CD14-positive monocyte (primary cell): Measurements from ENCODE around the gene TRIM9. TPM values are rescaled to one million over a fixed set of nuclear protein-coding genes. Genes with fewer than 3 reads are reported as not detected.
"Not testable (repeated sequence)": the region's sequence is repeated elsewhere in the genome, so short reads cannot be mapped to it uniquely, and the experiment has no call there.

Experiments used
- DNase-seq, 3 donors: peaks; one replicate each; pipeline ENCODE4 v3.0.0-alpha.2; 2011 to 2022
- H2AFZ ChIP-seq: 2 replicates; pipeline ENCODE4 v1.6.0; 2012; ENCODE audit warnings: mild to moderate bottlenecking, low read depth, low read length, inconsistent platforms; ENCODE audit not compliant: insufficient read depth, poor library complexity, severe bottlenecking
- H3K27ac ChIP-seq, 2 donors: 1 replicate in 1 of 2; 2 replicates in 1 of 2; pipeline ENCODE4 v1.5.1; 2012 to 2013; ENCODE audit warnings: low read length in 2 of 2, control low read depth in 1 of 2, inconsistent platforms in 1 of 2, low read depth in 1 of 2, mild to moderate bottlenecking in 1 of 2
- H3K27me3 ChIP-seq, 2 donors: one replicate each; pipeline versions ENCODE4 v1.6.0 to v1.6.1; 2011 to 2013; ENCODE audit warnings: low read length in 2 of 2; ENCODE audit not compliant: control insufficient read depth in 2 of 2, insufficient read depth in 2 of 2
- H3K36me3 ChIP-seq, 2 donors: replicated peaks in 1 of 2; 1 replicate in 1 of 2; 2 replicates in 1 of 2; pipeline versions ENCODE4 v1.5.1 to v1.6.1; 2012 to 2013; ENCODE audit warnings: low read length in 2 of 2, control low read depth in 1 of 2, inconsistent platforms in 1 of 2, mild to moderate bottlenecking in 1 of 2; ENCODE audit not compliant: insufficient read depth in 2 of 2, control insufficient read depth in 1 of 2
- H3K4me1 ChIP-seq, 2 donors: 1 replicate in 1 of 2; 2 replicates in 1 of 2; pipeline versions ENCODE4 v1.5.1 to v1.6.1; 2012 to 2013; ENCODE audit warnings: low read length in 2 of 2, control low read depth in 1 of 2, inconsistent platforms in 1 of 2, mild to moderate bottlenecking in 1 of 2, moderate library complexity in 1 of 2; ENCODE audit not compliant: insufficient read depth in 2 of 2, control insufficient read depth in 1 of 2
- H3K4me2 ChIP-seq: replicated peaks from 2 replicates; pipeline ENCODE3; 2012; ENCODE audit warnings: low read length, moderate library complexity, mild to moderate bottlenecking; ENCODE audit not compliant: poor library complexity, severe bottlenecking; ENCODE audit errors: extremely low read depth
- H3K4me3 ChIP-seq, 3 experiments: fragments of 200-600 bp in 1 of 3; sonication (generic) in 1 of 3; replicated peaks in 1 of 3; 1 replicate in 2 of 3; 2 replicates in 1 of 3; pipeline ENCODE4 v1.5.1; 2011 to 2013; ENCODE audit warnings: low read length in 3 of 3, mild to moderate bottlenecking in 3 of 3, control low read depth in 2 of 3, low read depth in 2 of 3, inconsistent platforms in 1 of 3, moderate library complexity in 1 of 3
- H3K79me2 ChIP-seq: 2 replicates; pipeline ENCODE4 v1.6.0; 2012; ENCODE audit warnings: mild to moderate bottlenecking, control low read depth, inconsistent platforms, low read length, moderate library complexity; ENCODE audit not compliant: insufficient read depth
- H3K9ac ChIP-seq: 2 replicates; pipeline ENCODE4 v1.6.0; 2017; ENCODE audit warnings: low read length, mild to moderate bottlenecking; ENCODE audit not compliant: insufficient read depth, poor library complexity, severe bottlenecking
- H3K9me3 ChIP-seq, 2 donors: replicated peaks in 1 of 2; 1 replicate in 1 of 2; 2 replicates in 1 of 2; pipeline versions ENCODE4 v1.5.1 to v1.6.1; 2012 to 2013; ENCODE audit warnings: low read length in 2 of 2, control low read depth in 1 of 2; ENCODE audit not compliant: control insufficient read depth in 1 of 2, insufficient read depth in 1 of 2
- H4K20me1 ChIP-seq: 2 replicates; pipeline ENCODE4 v1.6.0; 2012; ENCODE audit warnings: mild to moderate bottlenecking, low read length, control low read depth, moderate library complexity; ENCODE audit not compliant: insufficient read depth
- H3K27ac Mint-ChIP-seq, 7 donors: one replicate each; pipeline ENCODE4 v1.8.0; 2020; ENCODE audit warnings: mild to moderate bottlenecking in 7 of 7, mixed read lengths in 7 of 7, moderate library complexity in 6 of 7, inconsistent platforms in 2 of 7
- H3K27me3 Mint-ChIP-seq, 3 donors: one replicate each; pipeline ENCODE4 v1.8.0; 2021 to 2022; ENCODE audit warnings: low read depth in 3 of 3, mild to moderate bottlenecking in 3 of 3, mixed read lengths in 3 of 3, moderate library complexity in 3 of 3, inconsistent platforms in 1 of 3
- H3K36me3 Mint-ChIP-seq, 2 donors: one replicate each; pipeline ENCODE4 v1.8.0; 2020; ENCODE audit warnings: mixed read lengths in 2 of 2, inconsistent platforms in 1 of 2, mild to moderate bottlenecking in 1 of 2
- H3K4me1 Mint-ChIP-seq: one replicate; pipeline ENCODE4 v1.8.0; 2020; ENCODE audit warnings: mild to moderate bottlenecking, mixed read lengths
- H3K4me3 Mint-ChIP-seq, 2 donors: one replicate each; pipeline ENCODE4 v1.8.0; 2020; ENCODE audit warnings: mild to moderate bottlenecking in 2 of 2, mixed read lengths in 2 of 2, moderate library complexity in 1 of 2
- H3K9me3 Mint-ChIP-seq, 7 donors: one replicate each; pipeline ENCODE4 v1.8.0; 2020 to 2022; ENCODE audit warnings: mixed read lengths in 7 of 7, mild to moderate bottlenecking in 6 of 7, moderate library complexity in 6 of 7, inconsistent platforms in 2 of 7
- WGBS: methylation state at CpG from one replicate; pipeline ENCODE4 v1.1.5; 2013; ENCODE audit warnings: missing lambda C conversion rate; ENCODE audit not compliant: insufficient coverage; 5-methylcytosine and 5-hydroxymethylcytosine counted together
- intact Hi-C, 2 donors: fragments of 100-400 bp; cut with micrococcal nuclease; formaldehyde crosslinking; loops; one replicate each; pipeline versions ENCODE4 v1.15.0 to v1.15.1; 2023
- polyA plus RNA-seq, 3 donors: library from polyadenylated mRNA; depleted of rRNA in 1 of 3; unstranded in 2 of 3; stranded (reverse) in 1 of 3; fragments of 300-500 nt in 2 of 3; fragments of >200 nt in 1 of 3; fragmentation: Illumina TruSeq in 2 of 3; gene quantifications; 1 replicate in 2 of 3; 2 replicates in 1 of 3; pipeline ENCODE4 v1.2.3, GENCODE V29; 2012 to 2021
- TF ChIP-seq, protein P1 (sequence below): fragments of 200-600 bp; IDR thresholded peaks from one replicate; pipeline ENCODE4 v1.8.0; 2022; ENCODE audit warnings: antibody characterized with exemption, mild to moderate bottlenecking

The TRIM9 gene
- polyA plus RNA-seq, 3 donors: 0.01 TPM; not detected in 2

DNA sequence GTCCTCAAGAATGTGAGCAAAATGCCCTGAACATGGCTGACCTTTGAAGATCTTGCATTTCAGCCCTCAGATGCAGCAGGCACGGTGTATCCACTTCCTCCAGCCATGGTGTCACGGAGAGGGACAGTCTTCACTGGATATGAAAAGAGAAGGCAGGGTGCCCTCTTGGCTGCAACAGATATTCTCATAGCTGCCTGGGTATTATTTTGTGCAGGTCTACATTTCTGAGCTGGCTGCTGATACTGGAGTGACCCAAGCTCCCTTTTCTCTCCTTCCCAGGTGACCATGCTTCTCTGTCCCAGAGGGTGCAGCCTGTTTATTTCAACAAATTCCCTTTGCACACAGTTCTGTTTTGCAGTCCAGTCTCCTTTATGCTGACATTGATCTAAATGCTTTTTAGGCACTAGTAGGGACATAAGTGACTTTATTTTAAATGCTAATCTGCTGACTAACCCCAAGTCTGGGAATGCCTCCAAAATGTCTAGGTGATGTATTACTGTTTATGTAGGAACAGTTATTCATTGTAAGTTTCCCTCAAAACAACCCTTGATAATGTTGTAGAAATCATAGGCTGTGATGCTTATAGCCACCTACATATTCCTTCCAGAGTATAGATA, 133.2 kb downstream of the TRIM9 start:
- Mint-ChIP-seq H3K27ac (no peak overlapping the region), H3K9me3 (no peaks in the 10 kb centered on the region), H3K27me3 (no peaks in the 10 kb centered on the region), H3K36me3 (no peaks in the 10 kb centered on the region), H3K4me1 (peaks cover 24% of the 10 kb centered on the region), H3K4me3 (no peak overlapping the region)
- Histone ChIP-seq H3K27me3 (no peaks in the 10 kb centered on the region), H3K9me3 (no peaks in the 10 kb centered on the region), H2AFZ (peak overlapping the region; percentile 7), H3K36me3 (no peaks in the 10 kb centered on the region), H3K9ac (no peak overlapping the region), H3K4me3 (peak overlapping the region in 1 of 3 experiments; percentile 8), H3K4me2 (peak overlapping the region; percentile 6), H3K79me2 (no peaks in the 10 kb centered on the region), H4K20me1 (no peaks in the 10 kb centered on the region), H3K27ac (no peak overlapping the region), H3K4me1 (peaks cover 17 to 21% of the 10 kb centered on the region in 2 donors)
- intact Hi-C loops: no loop called here
- no peak for DNase-seq
- 0% methylated on average over 1 of the region's 2 CpGs for WGBS
- TF ChIP-seq, protein P1, sequence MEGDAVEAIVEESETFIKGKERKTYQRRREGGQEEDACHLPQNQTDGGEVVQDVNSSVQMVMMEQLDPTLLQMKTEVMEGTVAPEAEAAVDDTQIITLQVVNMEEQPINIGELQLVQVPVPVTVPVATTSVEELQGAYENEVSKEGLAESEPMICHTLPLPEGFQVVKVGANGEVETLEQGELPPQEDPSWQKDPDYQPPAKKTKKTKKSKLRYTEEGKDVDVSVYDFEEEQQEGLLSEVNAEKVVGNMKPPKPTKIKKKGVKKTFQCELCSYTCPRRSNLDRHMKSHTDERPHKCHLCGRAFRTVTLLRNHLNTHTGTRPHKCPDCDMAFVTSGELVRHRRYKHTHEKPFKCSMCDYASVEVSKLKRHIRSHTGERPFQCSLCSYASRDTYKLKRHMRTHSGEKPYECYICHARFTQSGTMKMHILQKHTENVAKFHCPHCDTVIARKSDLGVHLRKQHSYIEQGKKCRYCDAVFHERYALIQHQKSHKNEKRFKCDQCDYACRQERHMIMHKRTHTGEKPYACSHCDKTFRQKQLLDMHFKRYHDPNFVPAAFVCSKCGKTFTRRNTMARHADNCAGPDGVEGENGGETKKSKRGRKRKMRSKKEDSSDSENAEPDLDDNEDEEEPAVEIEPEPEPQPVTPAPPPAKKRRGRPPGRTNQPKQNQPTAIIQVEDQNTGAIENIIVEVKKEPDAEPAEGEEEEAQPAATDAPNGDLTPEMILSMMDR: no peak

DNA sequence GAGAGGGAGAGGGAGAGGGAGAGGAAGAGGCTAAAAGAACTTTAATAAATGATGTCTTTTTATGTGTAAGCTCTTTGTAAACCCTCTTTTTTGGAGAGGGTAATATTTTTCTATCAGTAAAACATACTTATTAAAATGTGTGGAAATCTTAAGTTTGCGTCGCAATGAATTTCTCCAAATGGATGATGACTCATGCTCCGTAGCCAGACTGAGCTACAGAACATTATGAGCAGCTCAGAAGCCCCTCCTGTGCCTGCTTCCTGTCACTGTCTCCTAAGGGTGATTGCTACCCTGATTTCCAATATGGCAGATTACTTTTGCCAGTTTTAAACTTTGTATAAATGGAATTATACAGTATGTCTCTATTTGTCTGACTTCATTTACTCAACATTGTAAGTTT, 137.6 kb downstream of the TRIM9 start:
- H3K27ac Mint-ChIP-seq: peak overlapping the region in 2 of 7 donors; percentile 26 to 43
- peaks cover 45 to 49% of the 10 kb centered on the region in 2 donors for H3K4me1 ChIP-seq
- H4K20me1 ChIP-seq: no peaks in the 10 kb centered on the region
- H3K9ac ChIP-seq: no peak overlapping the region
- WGBS: no CpG with 5 or more reads among the region's 3 CpGs
- no peak overlapping the region for H3K27ac ChIP-seq
- no peaks in the 10 kb centered on the region for H3K36me3 Mint-ChIP-seq
- no peak overlapping the region for H3K4me3 Mint-ChIP-seq
- no peak overlapping the region for H2AFZ ChIP-seq
- no peaks in the 10 kb centered on the region for H3K36me3 ChIP-seq
- intact Hi-C loops: no loop called here
- no peaks in the 10 kb centered on the region for H3K27me3 ChIP-seq
- no peak overlapping the region for H3K4me3 ChIP-seq
- TF ChIP-seq, protein P1: no peak
- no peaks in the 10 kb centered on the region for H3K27me3 Mint-ChIP-seq
- no peaks in the 10 kb centered on the region for H3K9me3 ChIP-seq
- peaks cover 48% of the 10 kb centered on the region for H3K4me1 Mint-ChIP-seq
- peak; percentile 43 to 74 (median 68) for DNase-seq
- H3K79me2 ChIP-seq: no peaks in the 10 kb centered on the region
- H3K4me2 ChIP-seq: no peak overlapping the region
- H3K9me3 Mint-ChIP-seq: no peaks in the 10 kb centered on the region

DNA sequence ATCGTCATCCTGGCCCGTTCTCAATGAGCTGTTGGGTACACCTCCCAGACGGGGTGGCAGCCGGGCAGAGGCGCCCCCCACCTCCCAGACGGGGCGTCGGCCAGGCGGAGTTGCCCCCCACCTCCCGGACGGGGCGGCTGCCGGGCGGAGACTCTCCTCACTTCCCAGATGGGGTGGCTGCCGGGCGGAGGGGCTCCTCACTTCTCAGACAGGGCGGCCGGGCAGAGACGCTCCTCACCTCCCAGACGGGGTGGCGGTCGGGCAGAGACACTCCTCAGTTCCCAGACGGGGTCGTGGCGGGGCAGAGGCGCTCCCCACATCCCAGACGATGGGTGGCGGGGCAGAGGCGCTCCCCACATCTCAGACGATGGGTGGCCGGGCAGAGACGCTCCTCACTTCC, 138.5 kb downstream of the TRIM9 start:
- H3K4me3 Mint-ChIP-seq, H3K27ac ChIP-seq, H3K79me2 ChIP-seq, H3K9me3 ChIP-seq, intact Hi-C loops, H3K27ac Mint-ChIP-seq, H4K20me1 ChIP-seq, H3K36me3 ChIP-seq, H2AFZ ChIP-seq, DNase-seq, H3K9ac ChIP-seq, H3K4me2 ChIP-seq, H3K9me3 Mint-ChIP-seq, H3K36me3 Mint-ChIP-seq, H3K27me3 ChIP-seq, H3K27me3 Mint-ChIP-seq, H3K4me3 ChIP-seq: not testable (repeated sequence)
- peaks cover 41 to 44% of the 10 kb centered on the region in 2 donors for H3K4me1 ChIP-seq
- peaks cover 43% of the 10 kb centered on the region for H3K4me1 Mint-ChIP-seq
- WGBS: 96% methylated on average over 10 of the region's 32 CpGs
